ENCODE data around the gene TMBIM1. TPM values are rescaled to one million over a fixed set of nuclear protein-coding genes. Genes with fewer than 3 reads are reported as not detected.

The TMBIM1 gene
- total RNA-seq, 4 donors from 2014 or later, result 238 to 342 (median 275) TPM

GRCh38 chr2:218253232-218253625 is 39.1 kb downstream of the TMBIM1 start:
- intact Hi-C loops (cut with DNase I), result no loop called here

GRCh38 chr2:218252509-218253231 is 39.6 kb downstream of the TMBIM1 start:
- Histone ChIP-seq H3K4me1 (peaks cover 0 to 10% (median 7%) of the 10 kb centered on the region in 3 donors), H3K9me3 (no peaks in the 10 kb centered on the region), H3K27ac (no peak overlapping the region), H3K36me3 (peaks cover 57 to 96% (median 76%) of the 10 kb centered on the region in 3 donors), H3K4me3 (no peak overlapping the region), H3K27me3 (no peaks in the 10 kb centered on the region)
- intact Hi-C loops (cut with DNase I), result no loop called here
- WGBS, 2 donors, result 71 to 90% methylated on average over 3 of the region's 7 CpGs
- TF ChIP-seq CTCF (IDR thresholded peaks at IDR 0.05), result no peak
- TF ChIP-seq POLR2A (IDR thresholded peaks at IDR 0.05), result no peak
- no peak for DNase-seq

More at GRCh38 chr2:218253232-218253625, 39.1 kb downstream of the TMBIM1 start:
- Histone ChIP-seq H3K36me3 (peaks cover 51 to 90% (median 70%) of the 10 kb centered on the region in 3 donors), H3K4me3 (no peak overlapping the region), H3K27me3 (no peaks in the 10 kb centered on the region), H3K4me1 (peaks cover under 1 to 16% (median 7%) of the 10 kb centered on the region in 3 donors), H3K9me3 (no peaks in the 10 kb centered on the region), H3K27ac (no peak overlapping the region)
- TF ChIP-seq POLR2A (IDR thresholded peaks at IDR 0.05), result no peak
- TF ChIP-seq CTCF (IDR thresholded peaks at IDR 0.05), result no peak
- 67 to 75% methylated on average over 5 of the region's 5 CpGs for WGBS, 2 donors
- no peak for DNase-seq

- intact Hi-C loops (cut with DNase I), result no loop called here
- WGBS, 2 donors, result 96 to 97% methylated on average over 9 to 13 of the region's 13 CpGs
- no peaks in the 10 kb centered on the region for H3K9me3 ChIP-seq
Observed at GRCh38 chr2:218249691-218250090, 42.6 kb downstream of the TMBIM1 start.

GRCh38 chr2:218245214-218245613 is 47.1 kb downstream of the TMBIM1 start:
- no peak for TF ChIP-seq CTCF (IDR thresholded peaks at IDR 0.05)
- TF ChIP-seq POLR2A (IDR thresholded peaks at IDR 0.05), result no peak
- Histone ChIP-seq H3K4me1 (peaks cover 0 to 11% (median 0%) of the 10 kb centered on the region in 3 donors), H3K9me3 (no peaks in the 10 kb centered on the region), H3K27ac (no peak overlapping the region), H3K27me3 (no peaks in the 10 kb centered on the region), H3K36me3 (peaks cover 54 to 100% (median 67%) of the 10 kb centered on the region in 3 donors), H3K4me3 (no peak overlapping the region)
- no peak for DNase-seq
- WGBS, 2 donors, result 80 to 84% methylated on average over 2 to 5 of the region's 5 CpGs
- intact Hi-C loops (cut with DNase I), result no loop called here

More at GRCh38 chr2:218249691-218250090, 42.6 kb downstream of the TMBIM1 start:
- H3K27me3 ChIP-seq, result no peaks in the 10 kb centered on the region
- peaks cover 0 to 1% (median 0%) of the 10 kb centered on the region in 3 donors for H3K4me1 ChIP-seq
- peaks cover 76 to 100% (median 98%) of the 10 kb centered on the region in 3 donors for H3K36me3 ChIP-seq
- TF ChIP-seq POLR2A (IDR thresholded peaks at IDR 0.05) (no peak), CTCF (IDR thresholded peaks at IDR 0.05) (no peak)
- H3K4me3 ChIP-seq, result no peak overlapping the region
- DNase-seq, result no peak
- no peak overlapping the region for H3K27ac ChIP-seq

- Histone ChIP-seq H3K4me3 (no peak overlapping the region), H3K27ac (no peak overlapping the region), H3K36me3 (peaks cover 50 to 100% (median 67%) of the 10 kb centered on the region in 3 donors), H3K27me3 (no peaks in the 10 kb centered on the region), H3K9me3 (no peaks in the 10 kb centered on the region), H3K4me1 (peaks cover 0 to 11% (median 0%) of the 10 kb centered on the region in 3 donors)
- no peak for DNase-seq
- intact Hi-C loops (cut with DNase I), result no loop called here
- 74 to 86% methylated on average over 2 of the region's 2 CpGs for WGBS, 2 donors
- TF ChIP-seq CTCF (IDR thresholded peaks at IDR 0.05), result no peak
- no peak for TF ChIP-seq POLR2A (IDR thresholded peaks at IDR 0.05)
Observed at GRCh38 chr2:218244665-218245064, 47.6 kb downstream of the TMBIM1 start.

All from esophagus squamous epithelium (tissue), 5 donors.